Activated CD8-positive, alpha-beta T cell treated with anti-CD3 and anti-CD28 coated beads for 36 hours (primary cell): ENCODE results near the gene SMAD4. TPM values are rescaled to one million over a fixed set of nuclear protein-coding genes. Genes with fewer than 3 reads are reported as not detected.

Source experiments
- ATAC-seq: fragments of 200-7000 bp; cut with Tn5 transposase; one replicate; pipeline ENCODE4 v1.10.0; 2021; ENCODE audit warnings: mild to moderate bottlenecking, moderate library complexity
- CTCF ChIA-PET: fragments of 350-600 bp; sonication (Branson Sonifier 250); formaldehyde crosslinking; loops from one replicate; lab custom pipeline; 2021; ENCODE audit warnings: antibody characterized with exemption; lab: Charles Lee
- POLR2A ChIA-PET: fragments of 350-600 bp; sonication (Branson Sonifier 250); formaldehyde crosslinking; loops from one replicate; lab custom pipeline; 2021; ENCODE audit warnings: antibody characterized with exemption; lab: Charles Lee
- DNase-seq: peaks from one replicate; pipeline ENCODE4 v3.0.0-alpha.2; 2020
- H3K27ac Mint-ChIP-seq: one replicate; pipeline ENCODE4 v1.8.0; 2021; ENCODE audit warnings: mild to moderate bottlenecking, mixed read lengths
- H3K27me3 Mint-ChIP-seq: one replicate; pipeline ENCODE4 v1.8.0; 2021; ENCODE audit warnings: mixed read lengths
- H3K36me3 Mint-ChIP-seq: one replicate; pipeline ENCODE4 v1.8.0; 2021; ENCODE audit warnings: low read depth, mixed read lengths
- H3K4me1 Mint-ChIP-seq: one replicate; pipeline ENCODE4 v1.8.0; 2021; ENCODE audit warnings: low read depth, mixed read lengths
- H3K4me3 Mint-ChIP-seq: one replicate; pipeline ENCODE4 v1.8.0; 2021; ENCODE audit warnings: mild to moderate bottlenecking, moderate library complexity, mixed read lengths
- H3K9me3 Mint-ChIP-seq: one replicate; pipeline ENCODE4 v1.8.0; 2021; ENCODE audit warnings: mixed read lengths
- intact Hi-C: fragments of 100-400 bp; cut with micrococcal nuclease; formaldehyde crosslinking; loops from one replicate; pipeline ENCODE4 v1.10.0; 2022
- total RNA-seq, 2 experiments: library from RNA; stranded (reverse); gene quantifications; one replicate each; pipeline ENCODE4 v1.2.3, GENCODE V29; 2021
- TF ChIP-seq, protein P1 (sequence below): fragments of 200-600 bp; IDR thresholded peaks from one replicate; pipeline ENCODE4 v1.8.0; 2022; ENCODE audit warnings: antibody characterized with exemption, mild to moderate bottlenecking

The SMAD4 gene
- 10 to 100 TPM; 68.1 to 71.2 TPM for total RNA-seq

DNA sequence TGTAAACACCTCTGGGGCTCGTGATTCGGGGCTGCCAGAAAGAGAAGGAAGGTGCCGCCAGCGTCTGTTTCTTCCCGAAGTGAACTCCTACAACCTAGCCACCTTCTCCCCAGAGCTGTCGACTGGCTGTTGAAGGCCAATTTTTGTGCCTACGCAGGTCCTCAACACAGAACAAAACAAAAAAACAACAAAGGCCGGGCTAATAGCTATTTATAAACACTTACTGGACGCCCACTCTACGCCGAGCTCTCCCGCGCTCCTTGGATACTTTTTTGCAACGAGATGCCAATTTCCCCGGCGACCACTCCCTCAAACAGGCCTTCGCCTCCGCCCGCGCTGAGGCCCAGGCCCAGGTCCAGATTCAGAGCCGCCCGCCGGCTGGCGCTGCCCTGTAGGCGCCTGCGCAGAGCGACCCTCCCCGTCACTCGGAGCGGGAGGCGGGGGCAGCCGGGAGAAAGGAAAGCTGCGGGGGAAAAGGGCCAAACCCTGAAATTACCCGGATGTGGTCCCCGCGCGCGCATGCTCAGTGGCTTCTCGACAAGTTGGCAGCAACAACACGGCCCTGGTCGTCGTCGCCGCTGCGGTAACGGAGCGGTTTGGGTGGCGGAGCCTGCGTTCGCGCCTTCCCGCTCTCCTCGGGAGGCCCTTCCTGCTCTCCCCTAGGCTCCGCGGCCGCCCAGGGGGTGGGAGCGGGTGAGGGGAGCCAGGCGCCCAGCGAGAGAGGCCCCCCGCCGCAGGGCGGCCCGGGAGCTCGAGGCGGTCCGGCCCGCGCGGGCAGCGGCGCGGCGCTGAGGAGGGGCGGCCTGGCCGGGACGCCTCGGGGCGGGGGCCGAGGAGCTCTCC lies at the start of gene SMAD4:
TSS of gene SMAD4 (plus strand) at position 520 of the 843 bp plus-strand sequence. CDS start 16,834 bp downstream, outside the sequence.
- Mint-ChIP-seq H3K27ac (peak within 1 kb of the TSS; percentile 97), H3K36me3 (peaks cover 23% of the 10 kb centered on the region), H3K4me1 (peaks cover 51% of the 10 kb centered on the region), H3K27me3 (no peaks in the 10 kb centered on the region), H3K4me3 (peak within 1 kb of the TSS; percentile 98), H3K9me3 (no peaks in the 10 kb centered on the region)
- ATAC-seq (peak; percentile 88), DNase-seq (peak; percentile 97)
- POLR2A ChIA-PET, result interaction anchor here (0.9 to 3.2 kb wide), 14 partner anchors 9 to 151 kb away, joined by 3 to 19 read pairs (median 7); partner anchors contain the start of genes ELAC1 and ME2
- intact Hi-C loops, result loop anchor here (10.0 kb wide), 1 partner anchor 145 kb away; no protein-coding TSS in a partner anchor
- CTCF ChIA-PET, result interaction anchor here (0.7 to 3.4 kb wide), 6 partner anchors 18 to 209 kb away, joined by 3 to 16 read pairs (median 3); partner anchors contain the start of gene ELAC1
- TF ChIP-seq, protein P1, sequence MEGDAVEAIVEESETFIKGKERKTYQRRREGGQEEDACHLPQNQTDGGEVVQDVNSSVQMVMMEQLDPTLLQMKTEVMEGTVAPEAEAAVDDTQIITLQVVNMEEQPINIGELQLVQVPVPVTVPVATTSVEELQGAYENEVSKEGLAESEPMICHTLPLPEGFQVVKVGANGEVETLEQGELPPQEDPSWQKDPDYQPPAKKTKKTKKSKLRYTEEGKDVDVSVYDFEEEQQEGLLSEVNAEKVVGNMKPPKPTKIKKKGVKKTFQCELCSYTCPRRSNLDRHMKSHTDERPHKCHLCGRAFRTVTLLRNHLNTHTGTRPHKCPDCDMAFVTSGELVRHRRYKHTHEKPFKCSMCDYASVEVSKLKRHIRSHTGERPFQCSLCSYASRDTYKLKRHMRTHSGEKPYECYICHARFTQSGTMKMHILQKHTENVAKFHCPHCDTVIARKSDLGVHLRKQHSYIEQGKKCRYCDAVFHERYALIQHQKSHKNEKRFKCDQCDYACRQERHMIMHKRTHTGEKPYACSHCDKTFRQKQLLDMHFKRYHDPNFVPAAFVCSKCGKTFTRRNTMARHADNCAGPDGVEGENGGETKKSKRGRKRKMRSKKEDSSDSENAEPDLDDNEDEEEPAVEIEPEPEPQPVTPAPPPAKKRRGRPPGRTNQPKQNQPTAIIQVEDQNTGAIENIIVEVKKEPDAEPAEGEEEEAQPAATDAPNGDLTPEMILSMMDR, result no peak

GRCh38 chr18:50981381-50981780 lies 48.6 kb upstream of the SMAD4 start:
- TF ChIP-seq, protein P1, result no peak
- ChIA-PET CTCF (no interaction called here), POLR2A (no interaction called here)
- no peaks in the 10 kb centered on the region for H3K27me3 Mint-ChIP-seq
- ATAC-seq (no peak), DNase-seq (no peak)
- H3K4me1 Mint-ChIP-seq, result peaks cover 4% of the 10 kb centered on the region
- intact Hi-C loops, result no loop called here
- H3K9me3 Mint-ChIP-seq, result peaks cover 10% of the 10 kb centered on the region
- H3K36me3 Mint-ChIP-seq, result peaks cover 44% of the 10 kb centered on the region
- no peak overlapping the region for H3K27ac Mint-ChIP-seq
- no peak overlapping the region for H3K4me3 Mint-ChIP-seq

DNA sequence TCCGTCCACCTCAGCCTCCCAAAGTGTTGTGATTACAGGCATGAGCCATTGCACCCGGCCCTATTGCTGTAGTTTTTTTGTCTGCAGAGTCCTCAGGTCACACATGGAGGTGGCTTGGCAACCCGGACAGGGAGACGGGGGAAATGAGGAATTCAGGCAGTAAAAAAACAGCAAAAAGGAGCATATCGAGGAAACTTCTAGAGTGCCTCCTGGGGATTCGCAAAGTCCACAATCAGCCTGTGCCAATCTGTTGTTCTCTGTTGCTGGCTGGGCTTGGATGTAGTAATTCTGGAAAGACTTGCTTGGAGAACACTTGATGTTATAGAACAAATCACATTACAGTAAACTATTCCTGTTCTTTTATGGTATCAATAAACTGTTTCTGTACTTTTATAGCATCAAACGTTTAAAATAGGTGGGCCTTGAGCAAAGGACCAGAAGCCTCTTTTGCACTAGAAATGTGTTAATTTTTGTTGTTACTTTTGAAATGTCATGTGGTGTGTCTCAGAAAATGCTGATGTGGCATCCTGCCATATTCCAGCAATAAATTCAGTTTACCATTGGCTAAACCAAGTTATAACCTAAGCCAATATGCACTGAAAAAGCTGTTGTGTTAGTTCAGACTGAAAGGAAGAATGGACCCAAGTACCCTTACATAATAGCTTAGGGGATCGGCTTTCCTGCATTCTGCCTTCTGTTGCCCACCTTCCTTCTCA lies 47.8 kb upstream of the SMAD4 start:
- no peak for DNase-seq
- peaks cover 41% of the 10 kb centered on the region for H3K36me3 Mint-ChIP-seq
- H3K9me3 Mint-ChIP-seq, result peaks cover 6% of the 10 kb centered on the region
- H3K4me1 Mint-ChIP-seq, result peaks cover 4% of the 10 kb centered on the region
- ChIA-PET CTCF (no interaction called here), POLR2A (no interaction called here)
- H3K4me3 Mint-ChIP-seq, result no peak overlapping the region
- H3K27ac Mint-ChIP-seq, result no peak overlapping the region
- H3K27me3 Mint-ChIP-seq, result no peaks in the 10 kb centered on the region
- TF ChIP-seq, protein P1, result no peak
- intact Hi-C loops, result no loop called here
- ATAC-seq, result no peak

GRCh38 chr18:50982802-50983179 lies 47.2 kb upstream of the SMAD4 start:
- DNase-seq, result no peak
- POLR2A ChIA-PET, result no interaction called here
- Mint-ChIP-seq H3K36me3 (peaks cover 35% of the 10 kb centered on the region), H3K27me3 (no peaks in the 10 kb centered on the region), H3K27ac (no peak overlapping the region), H3K9me3 (peaks cover 3% of the 10 kb centered on the region), H3K4me3 (no peak overlapping the region), H3K4me1 (peaks cover 4% of the 10 kb centered on the region)
- no peak for ATAC-seq
- CTCF ChIA-PET, result no interaction called here
- TF ChIP-seq, protein P1, result no peak
- intact Hi-C loops, result no loop called here
